H9 (cell line): ENCODE data around the gene PLA2R1. TPM values are rescaled to one million over a fixed set of nuclear protein-coding genes. Genes with fewer than 3 reads are reported as not detected.

Experiments
- DNase-seq: peaks from one replicate; pipeline ENCODE4 v3.0.0-alpha.2; 2017
- H2AFZ ChIP-seq: one replicate; pipeline ENCODE4 v1.6.1; 2013; ENCODE audit warnings: mild to moderate bottlenecking, low read length, control low read depth, moderate library complexity
- H2AK5ac ChIP-seq: 2 replicates; pipeline ENCODE4 v1.6.1; 2013; ENCODE audit warnings: low read length, control low read depth, mixed read lengths; ENCODE audit not compliant: insufficient read length
- H2BK120ac ChIP-seq: one replicate; pipeline ENCODE4 v1.6.1; 2013; ENCODE audit warnings: low read depth, mild to moderate bottlenecking, low read length, control low read depth, inconsistent platforms; ENCODE audit not compliant: poor library complexity, severe bottlenecking
- H2BK12ac ChIP-seq: 2 replicates; pipeline ENCODE4 v1.6.1; 2013; ENCODE audit warnings: low read length, control low read depth, mixed read lengths, low read depth; ENCODE audit not compliant: insufficient read length
- H2BK15ac ChIP-seq: 2 replicates; pipeline ENCODE4 v1.6.1; 2013; ENCODE audit warnings: low read depth, low read length, control low read depth
- H2BK20ac ChIP-seq: one replicate; pipeline ENCODE4 v1.6.1; 2013; ENCODE audit warnings: low read depth, mild to moderate bottlenecking, low read length, control low read depth, inconsistent platforms; ENCODE audit not compliant: poor library complexity, severe bottlenecking
- H2BK5ac ChIP-seq: 2 replicates; pipeline ENCODE4 v1.6.1; 2013; ENCODE audit warnings: low read length, control low read depth, mixed read lengths; ENCODE audit not compliant: insufficient read length
- H3K14ac ChIP-seq: 2 replicates; pipeline ENCODE4 v1.6.1; 2013; ENCODE audit warnings: low read length, control low read depth; ENCODE audit not compliant: insufficient read depth
- H3K18ac ChIP-seq: 2 replicates; pipeline ENCODE4 v1.6.1; 2013; ENCODE audit warnings: low read depth, mild to moderate bottlenecking, mixed read lengths, low read length, control low read depth; ENCODE audit not compliant: insufficient read length
- H3K23ac ChIP-seq: 2 replicates; pipeline ENCODE4 v1.6.1; 2013; ENCODE audit warnings: low read length, control low read depth, mixed read lengths, low read depth; ENCODE audit not compliant: insufficient read length
- H3K23me2 ChIP-seq: 2 replicates; pipeline ENCODE4 v1.6.1; 2013; ENCODE audit warnings: low read depth, mild to moderate bottlenecking, mixed read lengths, low read length, control low read depth; ENCODE audit not compliant: insufficient read length, poor library complexity, severe bottlenecking
- H3K27ac ChIP-seq: 2 replicates; pipeline ENCODE4 v1.5.1; 2013; ENCODE audit warnings: low read length, control low read depth, mixed read lengths, low read depth; ENCODE audit not compliant: insufficient read length
- H3K27me3 ChIP-seq: 2 replicates; pipeline ENCODE4 v1.6.1; 2013; ENCODE audit warnings: low read length, control low read depth, inconsistent platforms; ENCODE audit not compliant: insufficient read depth
- H3K4ac ChIP-seq: 2 replicates; pipeline ENCODE4 v1.6.1; 2013; ENCODE audit warnings: low read depth, mild to moderate bottlenecking, control low read depth, inconsistent platforms, low read length, moderate library complexity
- H3K4me1 ChIP-seq: 2 replicates; pipeline ENCODE4 v1.6.1; 2013; ENCODE audit warnings: low read length, control low read depth, inconsistent platforms; ENCODE audit not compliant: insufficient read depth
- H3K4me2 ChIP-seq: 2 replicates; pipeline ENCODE4 v1.6.1; 2013; ENCODE audit warnings: low read length, control low read depth, mixed read lengths; ENCODE audit not compliant: insufficient read length, insufficient read depth
- H3K56ac ChIP-seq: 2 replicates; pipeline ENCODE4 v1.6.1; 2013; ENCODE audit warnings: low read depth, mild to moderate bottlenecking, mixed read lengths, low read length, control low read depth; ENCODE audit not compliant: insufficient read length
- H3K79me1 ChIP-seq: 2 replicates; pipeline ENCODE4 v1.6.1; 2013; ENCODE audit warnings: low read depth, mild to moderate bottlenecking, moderate library complexity, low read length, control low read depth, inconsistent platforms; ENCODE audit not compliant: insufficient read depth, poor library complexity, severe bottlenecking
- H3K79me2 ChIP-seq: 2 replicates; pipeline ENCODE4 v1.6.1; 2013; ENCODE audit warnings: low read length, control low read depth, inconsistent platforms; ENCODE audit not compliant: insufficient read depth
- H3K9ac ChIP-seq: 2 replicates; pipeline ENCODE4 v1.6.1; 2013; ENCODE audit warnings: low read length, control low read depth, mixed read lengths; ENCODE audit not compliant: insufficient read length; ENCODE audit errors: extremely low read depth
- H3K9me3 ChIP-seq: one replicate; pipeline ENCODE4 v1.6.1; 2013; ENCODE audit warnings: low read depth, low read length, inconsistent platforms; ENCODE audit not compliant: control insufficient read depth
- H3T11ph ChIP-seq: one replicate; pipeline ENCODE4 v1.6.1; 2013; ENCODE audit warnings: mild to moderate bottlenecking, low read length, control low read depth, inconsistent platforms
- H4K20me1 ChIP-seq: one replicate; pipeline ENCODE4 v1.6.1; 2013; ENCODE audit not compliant: control insufficient read depth, insufficient read length, insufficient read depth
- H4K5ac ChIP-seq: 2 replicates; pipeline ENCODE4 v1.6.1; 2013; ENCODE audit warnings: low read depth, mild to moderate bottlenecking, mixed read lengths, low read length, control low read depth; ENCODE audit not compliant: insufficient read length
- H4K8ac ChIP-seq: replicated peaks from 2 replicates; pipeline ENCODE4 v1.6.1; 2013; ENCODE audit warnings: low read length, control low read depth, mixed read lengths, low read depth; ENCODE audit not compliant: insufficient read length
- H4K91ac ChIP-seq: 2 replicates; pipeline ENCODE4 v1.6.1; 2013; ENCODE audit warnings: low read depth, mild to moderate bottlenecking, moderate library complexity, mixed read lengths, low read length, control low read depth; ENCODE audit not compliant: insufficient read length
- H3K27ac Mint-ChIP-seq, 3 experiments: 2 replicates in 2 of 3; 3 replicates in 1 of 3; pipeline ENCODE4 v1.8.0; 2020 to 2021; ENCODE audit warnings: mixed read lengths in 3 of 3, mild to moderate bottlenecking in 1 of 3, moderate library complexity in 1 of 3
- H3K27me3 Mint-ChIP-seq: 2 replicates; pipeline ENCODE4 v1.8.0; 2021; ENCODE audit warnings: low read depth, mild to moderate bottlenecking, moderate library complexity, mixed read lengths
- H3K36me3 Mint-ChIP-seq, 3 experiments: 2 replicates in 2 of 3; 3 replicates in 1 of 3; pipeline ENCODE4 v1.8.0; 2020 to 2021; ENCODE audit warnings: low read depth in 3 of 3, mixed read lengths in 3 of 3; ENCODE audit not compliant: insufficient read depth in 1 of 3
- H3K4me1 Mint-ChIP-seq, 2 experiments: 2 replicates each; pipeline ENCODE4 v1.8.0; 2020; ENCODE audit warnings: mixed read lengths in 2 of 2
- H3K4me3 Mint-ChIP-seq, 2 experiments: 2 replicates in 1 of 2; 3 replicates in 1 of 2; pipeline ENCODE4 v1.8.0; 2020 to 2021; ENCODE audit warnings: mild to moderate bottlenecking in 2 of 2, mixed read lengths in 2 of 2, moderate library complexity in 1 of 2
- H3K9me3 Mint-ChIP-seq, 2 experiments: 2 replicates in 1 of 2; 3 replicates in 1 of 2; pipeline ENCODE4 v1.8.0; 2020; ENCODE audit warnings: mild to moderate bottlenecking in 2 of 2, mixed read lengths in 2 of 2, moderate library complexity in 1 of 2
- CTCF ChIP-seq: fragments of 200-600 bp; sonication (generic); conservative IDR thresholded peaks from 3 replicates; pipeline ENCODE4 v1.8.0; 2021; ENCODE audit warnings: antibody characterized with exemption, mild to moderate bottlenecking
- WGBS: extraction: QIAGEN DNeasy Blood & Tissue Kit; methylation state at CpG from one replicate; pipeline ENCODE4 v1.1.7; 2013; ENCODE audit warnings: missing lambda C conversion rate, low lambda C conversion rate, mixed read lengths; ENCODE audit not compliant: insufficient read length; ENCODE audit errors: extremely low coverage; 5-methylcytosine and 5-hydroxymethylcytosine counted together
- total RNA-seq: library from RNA; stranded (reverse); gene quantifications from 2 replicates; pipeline ENCODE4 v1.2.1, GENCODE V29; 2021

The PLA2R1 gene
- total RNA-seq, 1 experiment from 2014 or later = 0.83 TPM

- no peaks in the 10 kb centered on the region for H3K27me3 Mint-ChIP-seq
- Histone ChIP-seq H3K27me3 (no peaks in the 10 kb centered on the region), H2BK15ac (no peak overlapping the region), H3T11ph (no peak overlapping the region), H4K5ac (peak overlapping the region; percentile 92), H3K79me2 (no peaks in the 10 kb centered on the region), H2BK12ac (no peak overlapping the region), H3K56ac (no peak overlapping the region), H3K23ac (no peak overlapping the region), H3K14ac (no peak overlapping the region), H2AK5ac (no peak overlapping the region), H3K18ac (peak overlapping the region; percentile 75), H3K27ac (no peak overlapping the region), H3K4ac (no peak overlapping the region), H3K4me1 (no peaks in the 10 kb centered on the region), H3K9me3 (no peaks in the 10 kb centered on the region), H3K9ac (no peak overlapping the region), H2BK20ac (no peak overlapping the region), H2AFZ (peak overlapping the region; percentile 69), H4K20me1 (no peaks in the 10 kb centered on the region), H3K23me2 (no peaks in the 10 kb centered on the region), H2BK5ac (no peak overlapping the region), H3K4me2 (no peak overlapping the region), H4K91ac (no peak overlapping the region), H2BK120ac (no peak overlapping the region), H3K79me1 (no peaks in the 10 kb centered on the region), H4K8ac (no peak overlapping the region)
- DNase-seq = no peak
- no peak overlapping the region for H3K4me3 Mint-ChIP-seq
- TF ChIP-seq CTCF = no peak
- H3K36me3 Mint-ChIP-seq = no peaks in the 10 kb centered on the region
- no peaks in the 10 kb centered on the region for H3K4me1 Mint-ChIP-seq
- no CpG with 5 or more reads among the region's 4 CpGs for WGBS
- H3K9me3 Mint-ChIP-seq = no peaks in the 10 kb centered on the region
- peak overlapping the region in 1 of 3 experiments; percentile 12; a peak in 1 of 7 replicates for H3K27ac Mint-ChIP-seq
Measured at GRCh38 chr2:159936471-159936870, 125.9 kb downstream of the PLA2R1 start.
